ENCODE measurements around the gene AQP6.

Gene AQP6, protein sequence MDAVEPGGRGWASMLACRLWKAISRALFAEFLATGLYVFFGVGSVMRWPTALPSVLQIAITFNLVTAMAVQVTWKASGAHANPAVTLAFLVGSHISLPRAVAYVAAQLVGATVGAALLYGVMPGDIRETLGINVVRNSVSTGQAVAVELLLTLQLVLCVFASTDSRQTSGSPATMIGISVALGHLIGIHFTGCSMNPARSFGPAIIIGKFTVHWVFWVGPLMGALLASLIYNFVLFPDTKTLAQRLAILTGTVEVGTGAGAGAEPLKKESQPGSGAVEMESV

DNA sequence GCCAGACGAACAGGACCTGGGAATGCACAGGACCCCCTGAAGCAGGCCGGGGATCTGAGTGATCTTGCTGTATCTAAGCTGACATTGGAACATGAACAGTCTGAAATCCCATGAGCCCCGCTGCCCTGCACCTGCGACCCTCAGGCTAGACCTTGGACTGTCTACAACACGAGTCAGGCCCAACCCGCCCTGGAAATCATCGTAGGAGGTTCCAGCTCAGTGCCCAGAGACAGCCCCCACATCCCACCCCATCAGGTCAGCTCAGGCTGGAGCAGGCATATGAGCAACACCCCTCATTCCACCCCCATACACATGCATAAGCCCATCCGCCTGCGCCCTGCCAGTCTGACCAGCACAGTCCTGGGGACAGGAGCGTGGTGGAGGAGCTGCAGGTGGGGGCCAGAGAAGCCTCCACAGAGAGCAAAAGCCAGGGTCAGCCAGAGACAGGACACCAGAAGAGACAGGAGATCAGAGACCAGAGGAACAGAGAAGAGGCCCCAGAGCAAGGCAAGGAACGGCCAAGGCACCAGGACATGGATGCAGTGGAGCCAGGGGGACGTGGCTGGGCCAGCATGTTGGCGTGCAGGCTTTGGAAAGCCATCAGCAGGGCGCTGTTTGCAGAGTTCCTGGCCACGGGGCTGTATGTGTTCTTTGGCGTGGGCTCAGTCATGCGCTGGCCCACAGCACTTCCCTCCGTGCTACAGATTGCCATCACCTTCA is at the start of gene AQP6:
Gene AQP6, plus strand, starts transcription at position 307 of the 720 bp plus-strand sequence. Its CDS starts 227 bp downstream, at position 534.
- no peak for DNase-seq

DNA sequence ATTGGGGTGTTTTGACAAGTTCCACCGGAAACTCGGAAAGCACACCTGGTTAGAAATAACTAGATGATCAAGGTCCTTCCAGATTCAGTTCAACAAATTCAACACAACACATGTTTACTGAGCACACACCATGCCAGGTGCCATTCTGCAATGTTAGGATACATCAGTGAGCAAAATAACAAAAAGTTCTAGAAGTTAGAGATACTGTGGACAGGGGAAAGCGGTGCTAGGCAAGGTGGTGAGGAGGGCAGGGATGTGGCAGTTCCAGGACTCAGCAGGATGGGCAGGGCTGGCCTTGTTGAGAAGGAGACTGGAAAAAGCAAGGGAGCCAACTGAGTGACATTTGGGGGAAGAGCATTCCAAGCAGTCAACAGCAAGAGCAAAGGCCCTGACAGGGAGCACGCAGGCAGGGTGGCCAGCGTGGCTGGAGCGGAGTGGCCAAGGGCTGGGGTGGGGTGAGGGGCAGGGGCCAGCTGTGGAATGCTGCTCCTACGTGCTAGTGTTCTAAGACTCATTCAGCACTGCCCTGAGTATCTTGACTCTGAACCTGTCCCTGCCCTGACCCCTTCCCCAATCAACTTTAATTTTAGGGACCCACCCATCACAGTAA is 49.6 kb upstream of the AQP6 start:
- no peak for DNase-seq

DNA sequence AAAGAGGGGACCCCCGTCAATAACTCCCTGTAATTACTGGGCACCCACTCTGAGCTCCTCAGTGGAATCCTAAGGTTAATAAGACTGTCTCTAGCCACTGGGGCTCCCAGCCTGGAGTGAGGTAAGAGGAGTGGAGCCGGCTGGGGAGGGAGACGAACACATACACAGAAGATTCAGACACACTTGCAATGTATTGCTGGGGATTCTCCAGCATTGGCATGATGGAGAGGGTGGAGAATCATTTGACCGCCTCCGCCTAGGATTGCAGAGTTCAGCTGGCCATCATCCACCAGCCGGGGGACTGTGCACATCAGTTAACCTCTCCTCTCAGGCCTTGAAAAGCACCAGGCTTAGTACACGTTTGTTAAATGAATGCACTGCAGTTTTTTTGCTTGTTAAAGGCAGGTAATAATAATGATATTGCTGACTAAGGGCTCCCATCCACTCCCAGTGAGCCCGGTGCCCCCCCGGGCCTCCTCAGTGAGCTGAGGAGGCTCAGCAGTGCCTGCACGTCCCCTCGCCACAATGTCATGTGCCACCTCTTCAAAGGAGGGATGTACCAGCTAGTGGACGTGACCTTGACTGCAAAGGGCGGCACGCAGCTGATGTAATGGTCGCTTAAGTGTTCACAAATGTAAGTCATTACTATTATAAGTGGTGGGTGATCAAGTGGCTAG is 48.7 kb upstream of the AQP6 start:
- DNase-seq, result no peak

DNA sequence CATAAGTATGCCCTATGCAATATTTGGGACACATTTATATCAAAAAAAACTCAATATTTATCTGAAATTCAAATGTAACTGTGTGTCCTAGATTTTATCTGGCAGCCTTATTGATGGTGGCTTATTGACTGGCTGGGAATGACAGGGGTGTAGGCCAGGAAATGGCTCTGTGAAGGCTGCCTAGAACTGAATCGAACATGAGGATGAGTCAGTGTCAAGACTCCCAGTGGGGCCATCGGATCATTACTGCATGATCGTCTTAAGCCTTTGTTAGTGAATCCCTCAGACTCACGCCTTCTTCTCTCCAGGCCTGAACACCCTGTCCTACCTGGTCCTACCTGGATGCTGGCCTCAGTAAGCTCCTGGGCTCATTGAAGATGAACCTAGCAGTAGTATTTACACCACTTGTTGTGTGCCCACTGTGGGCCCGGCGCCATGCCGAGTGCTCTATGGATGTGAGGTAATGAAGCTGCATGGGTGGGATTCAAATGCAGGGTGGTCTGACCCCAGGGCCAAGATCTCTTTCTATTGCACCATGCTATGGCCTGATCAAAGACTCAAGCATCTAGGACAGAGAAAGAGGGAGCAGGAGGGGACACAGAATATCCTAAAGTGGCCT is 48.0 kb upstream of the AQP6 start:
- DNase-seq, result no peak

DNA sequence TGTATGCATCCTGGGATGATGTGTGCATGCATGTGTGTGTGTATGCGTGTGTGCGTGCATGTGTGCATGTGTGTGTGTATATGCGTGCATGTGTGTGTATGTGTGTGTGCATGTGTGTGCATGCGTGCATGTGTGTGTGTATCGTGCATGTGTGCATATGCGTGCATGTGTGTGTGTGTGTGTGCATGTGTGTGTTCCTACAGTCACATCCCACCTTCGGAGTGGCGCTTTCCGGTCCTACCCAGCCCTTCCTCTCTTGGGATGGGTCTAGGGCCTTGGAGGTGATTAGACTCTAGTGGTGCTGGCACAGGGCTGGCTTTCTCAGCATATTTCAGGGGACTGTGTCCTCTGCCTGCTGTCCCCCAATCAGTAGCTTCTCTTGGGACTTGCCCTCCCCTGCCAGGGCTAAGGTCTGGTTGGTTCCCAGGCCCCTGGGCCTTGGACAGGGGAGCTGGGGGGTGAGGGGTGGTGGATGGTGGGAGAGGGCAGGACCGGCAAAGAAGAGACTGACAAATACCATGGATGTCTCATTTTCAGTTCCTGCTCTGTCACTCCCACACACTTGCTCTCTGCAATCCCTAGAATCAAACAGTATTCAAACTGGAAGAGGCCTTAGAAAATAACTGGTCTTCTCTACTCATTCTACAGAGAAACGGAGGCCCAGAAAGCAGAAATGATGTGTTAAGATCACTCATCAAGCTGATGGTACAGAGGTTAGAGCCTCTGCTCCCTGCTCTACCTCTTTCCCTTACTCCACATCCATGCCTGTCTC is 47.1 kb upstream of the AQP6 start:
- no peak for DNase-seq

DNA sequence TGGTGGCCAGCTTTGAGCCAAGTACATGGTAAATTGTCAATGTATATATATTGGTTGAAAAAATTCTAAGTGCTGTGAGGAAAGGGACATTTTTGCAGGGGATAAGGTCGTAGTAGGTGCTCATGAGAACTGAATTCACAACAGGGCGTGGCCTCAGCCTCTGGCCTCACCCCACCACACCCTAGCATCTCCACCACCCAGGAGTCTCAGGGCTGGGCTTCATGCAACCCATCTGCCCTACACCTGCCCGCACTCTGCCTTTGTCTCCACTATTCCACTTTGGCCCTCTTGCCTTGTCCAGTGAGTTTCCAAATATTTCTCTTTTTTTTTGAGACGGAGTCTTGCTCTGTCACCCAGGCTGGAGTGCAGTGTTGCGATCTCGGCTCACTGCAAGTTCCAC is 44.3 kb upstream of the AQP6 start:
- DNase-seq, result no peak

DNA sequence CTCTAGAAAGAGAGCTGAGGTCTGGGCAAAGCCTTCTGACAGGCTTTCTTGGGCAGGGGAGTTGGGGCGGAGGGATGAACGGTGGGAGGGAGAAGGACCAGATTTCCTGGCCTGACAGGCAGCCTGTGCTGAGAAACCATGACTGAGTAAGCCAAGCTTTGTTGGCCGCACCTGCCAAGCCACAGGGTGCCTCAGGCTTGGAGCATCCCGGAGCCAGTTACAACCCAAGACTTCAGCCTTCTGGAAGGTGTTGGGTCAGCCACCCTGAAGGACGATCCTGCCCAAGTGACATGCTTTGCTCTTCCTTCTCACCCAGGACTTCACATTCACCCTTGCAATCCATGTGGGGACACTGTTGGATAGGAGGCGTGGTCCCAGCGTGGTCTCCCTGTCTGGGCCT is 43.2 kb upstream of the AQP6 start:
- DNase-seq, result no peak

DNA sequence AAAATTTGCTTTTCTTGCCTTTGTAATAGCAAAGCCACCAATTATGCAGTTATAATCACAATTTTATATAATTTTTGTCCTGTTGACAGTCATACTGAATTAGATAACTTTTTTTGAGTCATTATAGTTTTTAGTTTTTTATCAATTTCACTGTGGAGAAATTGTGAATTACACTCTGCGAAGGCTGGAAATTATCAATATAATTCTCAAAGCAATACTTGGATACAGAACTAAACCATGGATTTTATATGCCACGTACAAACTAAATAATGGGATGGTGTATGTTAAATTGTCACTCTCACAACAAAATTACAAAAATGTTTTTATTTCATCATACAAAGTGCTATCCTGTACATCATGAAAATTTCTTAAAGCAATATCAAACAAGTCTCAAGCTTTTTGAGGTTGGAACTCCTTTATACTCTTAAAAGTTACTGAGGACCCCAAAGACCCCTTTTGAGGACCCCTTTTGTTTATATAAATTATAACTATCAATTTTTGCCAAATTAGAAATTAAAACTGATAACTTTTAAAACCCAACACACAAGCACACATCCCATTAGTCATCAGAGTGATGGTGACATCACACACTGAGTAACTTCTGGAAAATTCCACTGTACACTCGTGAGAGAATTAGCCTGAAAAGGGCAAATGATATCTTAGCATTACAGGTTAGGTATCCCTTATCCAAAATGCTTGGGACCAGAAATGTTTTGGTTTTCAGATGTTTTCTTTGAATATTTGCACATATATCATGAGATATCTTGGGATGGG is 42.0 kb upstream of the AQP6 start:
- DNase-seq, result no peak

DNA sequence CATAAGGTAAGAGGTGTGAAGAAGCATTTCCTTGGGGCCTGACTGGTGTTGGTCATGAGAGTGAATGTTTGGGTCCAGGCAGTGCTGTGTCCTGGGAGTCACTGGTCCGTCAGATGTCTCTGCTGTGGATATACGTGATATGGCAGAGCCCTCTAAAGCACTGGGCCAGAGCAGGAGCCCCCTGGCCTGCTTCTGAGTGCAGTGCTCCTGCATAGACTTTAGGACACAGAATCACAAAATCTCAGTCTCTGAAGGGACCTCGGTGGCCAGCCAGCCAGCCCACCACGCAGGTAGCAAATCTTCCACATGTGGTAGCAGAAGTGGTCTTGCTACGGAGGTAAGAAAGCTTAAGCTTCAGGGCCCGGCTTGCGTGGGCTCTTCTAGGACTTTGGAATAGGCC is 40.7 kb upstream of the AQP6 start:
- no peak for DNase-seq

DNA sequence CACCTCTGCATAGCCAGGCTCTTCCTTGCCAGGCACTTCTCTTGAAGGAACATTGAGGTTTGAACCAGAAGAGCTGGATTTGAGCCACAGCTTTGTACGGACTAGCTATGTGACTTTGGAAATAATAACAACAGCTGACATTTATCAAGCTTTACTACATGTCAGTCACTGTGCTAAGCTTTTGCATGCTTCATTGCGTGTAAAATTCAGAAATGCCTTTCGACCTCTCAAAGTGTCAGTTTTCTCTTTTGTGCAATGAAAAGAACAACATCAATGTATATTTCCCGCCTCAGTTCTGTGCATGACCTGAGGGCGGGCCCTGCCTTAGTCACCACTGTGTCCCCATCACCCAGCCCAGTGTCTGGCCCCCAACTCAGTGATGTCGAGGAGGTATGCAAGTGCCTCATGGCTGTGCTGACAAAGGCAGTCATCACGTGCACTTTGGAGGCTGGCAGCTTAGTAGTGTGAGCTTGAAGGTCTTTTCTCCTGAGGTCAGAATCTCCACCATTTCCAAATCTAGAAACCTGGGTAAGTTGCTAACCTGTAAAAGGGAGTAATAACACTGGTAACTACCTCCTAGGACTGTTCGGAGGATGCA is 40.1 kb upstream of the AQP6 start:
- DNase-seq, result no peak

DNA sequence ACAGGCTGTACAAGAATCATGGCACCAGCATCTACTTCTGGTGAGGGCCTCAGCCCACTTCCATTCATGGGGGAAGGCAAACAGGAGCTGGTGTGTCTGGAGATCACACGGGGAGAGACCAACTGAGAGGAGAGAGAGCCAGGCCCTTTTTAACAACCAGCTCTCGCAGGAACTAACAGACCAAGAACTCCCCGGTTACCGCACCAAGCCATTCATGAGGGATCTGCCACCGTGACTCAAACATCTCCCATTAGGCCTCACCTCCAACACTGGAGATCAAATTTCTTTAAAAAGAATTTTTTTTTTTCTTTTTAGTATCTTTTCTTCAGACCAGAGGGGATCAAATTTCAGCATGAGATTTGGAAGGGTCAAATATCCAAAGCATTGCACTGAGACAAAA is 39.0 kb upstream of the AQP6 start:
- no peak for DNase-seq

DNA sequence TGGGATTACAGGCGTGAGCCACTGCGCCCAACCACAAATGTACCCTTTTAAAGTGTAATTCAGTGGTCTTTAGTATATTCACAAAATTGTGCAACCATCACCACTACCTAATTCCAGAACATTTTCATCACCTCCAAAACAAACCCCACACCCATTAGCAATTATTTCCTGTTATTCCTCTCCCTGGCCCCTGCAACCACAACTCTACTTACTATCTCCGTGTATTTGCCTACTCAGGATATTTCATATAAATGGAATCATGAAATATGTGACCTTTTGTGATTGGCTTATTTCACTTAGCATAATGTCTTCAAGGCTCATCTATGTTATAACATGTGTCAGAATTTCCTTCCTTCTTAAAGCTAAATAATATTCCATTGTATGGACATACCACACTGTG is 38.2 kb upstream of the AQP6 start:
- no peak for DNase-seq

DNA sequence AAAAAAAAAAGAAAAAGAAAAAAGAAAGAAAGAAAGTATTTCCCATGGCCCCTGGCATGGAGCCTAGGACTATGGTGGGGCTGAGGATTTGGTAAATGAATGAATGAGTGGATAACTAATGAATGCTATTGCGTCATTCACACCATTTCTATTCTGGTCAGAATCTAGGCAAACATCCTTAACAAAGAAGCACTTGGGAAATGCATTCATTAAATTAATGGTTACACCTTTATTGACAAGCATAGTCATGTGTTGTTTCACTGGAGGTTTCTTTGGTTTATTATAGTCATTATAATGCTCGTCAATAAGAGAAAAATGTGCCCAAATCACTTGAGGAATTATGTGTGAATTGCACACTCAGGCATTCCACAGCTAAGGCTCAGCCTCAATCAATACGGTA is 35.8 kb upstream of the AQP6 start:
- DNase-seq, result no peak

DNA sequence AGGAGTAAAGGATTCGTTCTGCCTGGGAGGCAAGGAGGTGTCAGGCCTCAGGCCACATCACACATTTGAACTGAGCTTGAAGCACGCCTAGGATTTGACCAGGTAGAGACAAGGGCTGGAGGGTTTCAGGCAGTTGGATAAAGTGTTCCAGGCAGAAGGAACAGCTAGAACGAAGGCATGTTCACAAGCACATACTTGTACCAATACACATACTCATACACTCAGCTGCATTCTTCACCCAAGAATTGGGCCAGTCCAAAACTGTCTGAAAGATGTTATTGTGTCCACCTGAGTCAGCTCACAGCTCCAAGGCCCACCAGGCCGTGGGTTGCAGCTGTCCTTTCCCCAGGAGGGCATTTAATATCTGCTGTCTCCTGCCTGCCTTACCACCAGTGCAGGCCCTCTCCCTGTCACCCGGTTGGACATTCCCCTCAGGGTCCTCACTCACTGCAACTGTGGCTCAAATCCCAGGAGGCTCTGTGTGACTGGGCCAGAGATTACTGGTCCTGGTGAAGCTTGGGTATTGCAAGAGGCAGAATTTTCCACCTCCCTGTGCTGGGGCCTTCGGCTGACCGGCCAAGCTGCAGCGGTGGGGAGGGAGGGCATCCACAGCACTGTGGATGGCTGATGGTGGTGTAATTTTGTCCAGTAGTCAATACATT is 35.0 kb upstream of the AQP6 start:
- DNase-seq, result no peak

DNA sequence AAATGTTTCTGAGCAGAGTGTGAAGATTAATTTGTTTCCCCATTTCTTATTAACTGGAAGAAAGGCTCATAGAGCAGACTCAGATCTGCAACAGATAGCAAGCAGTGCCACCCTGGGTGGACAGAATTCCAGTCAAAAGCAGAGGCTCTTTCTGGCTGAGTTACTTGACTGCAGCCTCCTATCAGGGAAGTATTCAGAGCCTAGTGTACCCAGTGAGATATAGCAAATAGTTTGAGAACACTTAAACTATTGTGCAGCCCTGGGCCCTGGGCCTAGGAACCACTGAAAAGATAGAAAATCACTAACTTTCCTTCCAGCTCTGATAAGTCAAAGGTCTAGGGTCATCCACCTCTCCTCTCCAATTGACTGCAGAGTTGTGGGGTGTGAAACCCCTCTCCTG is 33.4 kb upstream of the AQP6 start:
- no peak for DNase-seq

DNA sequence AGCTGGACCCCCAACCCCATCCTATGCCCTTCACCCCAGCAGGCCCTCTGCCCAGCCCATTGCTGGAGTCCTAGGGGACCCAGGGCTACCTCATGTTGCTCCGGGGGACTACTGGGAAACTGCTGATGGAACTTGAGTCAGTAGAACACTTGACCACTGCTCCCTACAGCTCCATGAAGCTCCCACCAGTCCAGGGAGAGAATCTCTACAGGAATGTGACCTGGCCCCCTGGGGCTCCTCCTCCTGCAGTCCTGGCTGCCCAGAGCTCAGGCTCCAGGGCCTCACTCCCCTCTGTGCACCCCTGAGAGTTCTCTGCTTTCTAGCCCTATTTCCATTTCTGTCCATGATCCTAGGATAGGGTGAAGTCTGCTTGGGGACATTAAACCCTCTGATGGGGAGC is 33.0 kb upstream of the AQP6 start:
- no peak for DNase-seq

DNA sequence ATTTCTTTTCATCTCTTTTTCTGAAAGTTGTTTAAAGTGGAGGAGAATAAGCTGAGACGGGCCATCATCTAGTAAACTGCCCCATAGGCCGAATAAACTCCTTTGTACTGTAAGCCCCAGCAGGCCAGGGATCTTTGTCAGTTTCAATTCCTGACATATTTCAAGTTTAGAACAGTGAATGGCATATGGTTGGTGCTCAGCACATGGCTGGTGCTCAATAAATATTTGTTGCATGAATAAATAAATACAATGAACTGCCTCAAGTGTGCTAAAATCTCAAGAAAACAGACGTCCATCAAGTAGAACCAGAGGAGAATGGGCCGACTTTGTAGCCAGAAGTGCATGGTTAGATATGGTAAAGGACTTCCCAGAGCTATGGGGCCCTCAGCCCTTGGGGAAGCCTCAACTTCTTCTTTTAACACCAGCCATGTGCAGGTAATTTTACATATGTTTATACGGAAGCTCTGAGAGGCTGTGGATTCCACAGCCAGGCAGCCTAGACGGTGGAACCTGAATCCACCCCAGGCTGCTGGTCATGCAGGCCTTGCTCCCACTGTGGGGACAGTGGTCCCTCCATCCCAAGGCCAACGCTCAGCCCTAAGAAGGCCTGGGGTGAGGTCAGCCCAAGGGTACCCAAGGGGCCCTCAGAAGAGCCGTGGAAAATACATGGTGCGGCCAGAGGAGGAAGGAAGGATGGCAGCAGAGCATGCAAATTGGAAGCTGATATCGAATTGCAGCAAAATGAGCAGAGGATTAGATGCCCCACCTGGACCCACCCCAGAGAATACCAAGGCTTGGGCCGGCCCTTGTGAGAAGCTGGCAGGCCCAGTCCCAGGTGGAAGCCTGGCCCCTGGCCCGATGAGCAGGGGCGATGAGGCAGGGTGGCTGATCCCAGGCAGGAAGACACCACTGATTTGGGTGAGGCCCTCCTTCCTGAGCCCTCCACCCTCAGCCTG is 30.9 kb upstream of the AQP6 start:
- no peak for DNase-seq

DNA sequence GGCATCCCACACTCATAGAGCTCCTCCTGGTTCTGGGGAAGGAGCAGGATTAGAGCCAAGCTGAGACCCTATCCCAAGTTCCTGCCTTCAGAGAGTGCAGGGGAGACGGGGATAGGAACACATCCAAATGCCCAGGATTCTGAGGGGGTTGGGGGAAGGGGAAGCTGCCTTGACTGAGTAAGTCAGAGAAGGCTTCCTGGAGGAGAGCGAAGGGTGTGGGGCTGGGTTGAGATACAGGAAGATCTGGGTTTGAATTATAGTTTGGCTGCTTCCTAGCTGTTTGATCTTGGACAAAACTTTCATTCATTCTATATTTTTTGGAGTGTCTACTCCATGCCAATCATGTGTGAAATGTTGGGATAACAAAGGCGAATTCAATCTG is 30.2 kb upstream of the AQP6 start:
- DNase-seq, result no peak

DNA sequence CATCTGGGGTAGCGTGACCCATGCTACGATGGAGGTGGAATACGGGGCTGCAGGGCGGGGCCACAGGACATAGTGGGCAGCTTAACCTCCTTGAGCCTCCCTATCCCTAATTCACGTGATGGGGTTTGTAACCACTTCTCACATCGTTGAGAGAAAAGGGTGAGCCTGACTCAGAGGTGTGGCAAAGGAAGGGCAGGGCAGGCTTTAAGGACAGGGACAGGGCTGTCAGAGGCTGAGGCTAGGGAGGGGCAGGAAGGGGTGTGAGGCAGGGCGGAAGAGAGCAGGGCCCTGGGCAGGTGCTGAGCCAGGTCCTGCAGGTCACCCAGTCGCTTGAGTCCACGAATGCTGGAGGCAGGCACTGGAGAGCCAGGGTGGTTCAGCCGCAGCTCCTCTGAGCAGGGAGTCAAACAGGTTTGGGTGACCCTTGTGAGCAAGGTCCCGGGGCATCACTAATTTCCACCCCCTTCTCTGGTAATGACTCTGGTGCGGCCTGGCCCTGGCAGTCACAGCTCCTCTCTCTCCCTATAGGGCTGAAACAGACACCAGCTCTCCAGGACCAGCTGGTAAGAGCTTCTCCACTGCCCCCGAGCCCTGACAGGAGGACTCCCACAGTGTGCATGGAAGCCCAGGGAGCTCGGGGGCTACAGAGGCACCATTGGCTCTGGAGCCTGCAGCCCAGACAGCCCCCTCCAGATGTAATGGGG is 29.7 kb upstream of the AQP6 start:
- DNase-seq, result no peak
